Measurements from ENCODE around the gene DNAJC22.

- TF ChIP-seq CTCF (IDR thresholded peaks at IDR 0.05) (no peak), POLR2AphosphoS5 (IDR thresholded peaks at IDR 0.05) (no peak)
Observed at GRCh38 chr12:49314811-49315210, 31.9 kb upstream of the DNAJC22 start.
